ENCODE data around the gene PDCD1LG2. TPM values are rescaled to one million over a fixed set of nuclear protein-coding genes. Genes with fewer than 3 reads are reported as not detected.

Gene PDCD1LG2
- total RNA-seq, 2 donors from 2014 or later, result 4.2 to 5.4 TPM

- no peak for DNase-seq (ENCODE audit: low spot score)
- intact Hi-C loops (cut with DNase I), result loop anchor here in 1 of 2 donors (10.0 kb wide), 1 partner anchor 48 kb away; no protein-coding TSS in a partner anchor
These were observed 6.3 kb downstream of the PDCD1LG2 start for GRCh38 chr9:5516453-5517220.

- DNase-seq (ENCODE audit: low spot score), result no peak
- intact Hi-C loops (cut with DNase I), result loop anchor here in 1 of 2 donors (10.0 kb wide), 1 partner anchor 46 kb away; no protein-coding TSS in a partner anchor
These were observed 8.0 kb downstream of the PDCD1LG2 start for GRCh38 chr9:5518171-5518936.

DNA sequence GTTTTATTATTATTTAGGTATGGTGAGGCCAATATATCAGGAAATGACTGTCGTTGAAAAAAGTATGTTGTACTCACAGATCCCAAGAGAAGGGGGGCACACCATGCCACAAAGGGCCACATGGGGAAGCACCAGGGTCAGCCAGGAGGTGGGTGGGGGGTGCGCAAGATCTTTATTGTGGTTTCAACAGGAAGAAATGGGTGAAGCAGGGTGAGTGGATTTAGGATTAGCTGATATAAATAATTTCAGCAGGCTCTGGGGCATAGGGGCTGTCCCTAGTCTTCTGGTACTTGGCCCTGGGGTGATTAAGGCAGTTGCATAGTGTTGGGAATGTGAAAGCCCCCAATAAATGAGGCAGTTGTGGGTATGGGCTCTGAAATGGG lies 8.6 kb downstream of the PDCD1LG2 start:
- intact Hi-C loops (cut with DNase I), result loop anchor here in 1 of 2 donors (10.0 kb wide), 1 partner anchor 46 kb away; no protein-coding TSS in a partner anchor
- no peak for DNase-seq (ENCODE audit: low spot score)

- intact Hi-C loops (cut with DNase I), result no loop called here
- no peak for DNase-seq (ENCODE audit: low spot score)
These were observed 13.8 kb downstream of the PDCD1LG2 start for GRCh38 chr9:5524090-5524489.

DNA sequence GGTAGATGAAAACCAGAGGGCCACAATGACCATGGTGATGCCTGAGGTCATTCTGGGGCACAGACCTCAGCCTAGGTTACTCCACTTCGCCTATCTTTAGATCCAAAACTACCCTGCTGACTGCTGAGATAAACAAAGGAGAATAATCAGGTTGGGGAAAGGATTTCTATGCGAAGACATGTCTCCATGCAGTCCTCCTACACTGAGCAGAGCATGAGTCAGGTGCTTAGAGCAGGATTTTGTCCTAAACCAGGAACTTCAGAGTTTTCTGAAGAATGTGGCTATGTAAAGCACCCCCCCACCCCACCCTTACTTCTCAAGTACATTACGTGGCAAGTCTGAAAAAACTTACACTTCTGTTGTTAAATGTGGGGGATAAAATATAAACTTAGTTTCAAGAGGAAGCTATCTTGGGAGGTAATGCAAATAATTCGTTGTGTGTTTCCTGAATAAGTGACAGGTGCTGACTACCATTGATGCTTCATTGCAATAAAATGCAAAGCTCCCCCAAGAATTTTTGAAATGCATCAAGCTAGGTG lies 19.4 kb downstream of the PDCD1LG2 start:
- DNase-seq (ENCODE audit: low spot score), result no peak
- intact Hi-C loops (cut with DNase I), result no loop called here

DNA sequence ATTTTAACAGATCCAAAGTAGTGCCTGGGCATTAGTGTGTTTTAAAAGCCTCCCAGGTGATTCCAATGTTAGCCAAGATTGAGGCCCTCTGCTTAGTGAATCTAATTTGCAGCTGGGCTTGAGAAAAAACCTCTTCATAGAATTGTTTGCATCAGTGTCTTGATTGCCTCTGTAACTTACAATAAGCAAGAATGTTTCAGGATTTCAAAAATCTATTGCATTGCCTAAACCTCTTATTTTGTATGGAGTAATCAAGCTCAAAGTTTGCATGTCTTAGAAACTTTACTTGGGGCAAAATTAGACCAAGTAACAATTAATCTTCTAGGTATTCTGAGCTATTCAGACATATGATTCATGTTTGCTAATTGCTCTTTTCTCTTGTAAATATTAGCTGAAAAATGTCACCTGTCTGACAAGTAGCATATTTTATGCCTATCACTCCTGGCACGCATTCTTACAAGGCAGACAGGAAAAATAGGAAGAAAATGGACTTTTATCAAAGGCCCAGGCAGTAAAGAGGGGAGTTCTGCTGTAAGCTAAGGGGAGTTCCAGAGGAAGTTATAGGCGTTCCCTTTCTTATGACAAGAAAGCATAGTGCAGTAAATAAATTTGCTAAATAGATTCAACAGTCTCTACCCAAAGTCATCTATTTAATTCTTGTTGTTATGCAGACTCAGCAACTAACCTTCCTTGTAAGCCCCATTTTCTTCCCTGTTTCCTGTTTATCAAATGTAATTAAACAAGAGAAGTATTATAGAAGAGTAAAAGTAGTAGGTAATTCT lies 21.0 kb downstream of the PDCD1LG2 start:
- no peak for DNase-seq (ENCODE audit: low spot score)
- intact Hi-C loops (cut with DNase I), result no loop called here

DNA sequence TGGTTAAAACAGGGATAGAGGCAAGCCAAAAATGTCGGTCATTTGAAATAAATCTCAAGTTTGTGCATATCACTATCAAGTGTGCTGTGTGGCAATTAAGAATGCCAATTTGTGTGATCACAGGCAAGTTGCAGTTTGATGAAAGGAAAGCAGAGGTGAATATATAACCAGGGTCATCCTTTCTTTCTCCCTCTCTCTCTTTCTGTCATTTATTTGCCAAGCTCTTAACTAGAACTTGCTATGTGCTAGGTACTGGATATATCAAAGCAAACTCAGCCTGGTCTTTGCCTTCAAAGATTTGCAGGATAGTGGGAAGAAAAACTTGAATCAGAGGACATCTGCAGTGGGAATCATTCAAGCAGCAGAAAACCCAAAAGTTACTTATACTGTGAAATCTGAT lies 22.0 kb downstream of the PDCD1LG2 start:
- intact Hi-C loops (cut with DNase I), result no loop called here
- DNase-seq (ENCODE audit: low spot score), result no peak

GRCh38 chr9:5532790-5533189 lies 22.5 kb downstream of the PDCD1LG2 start:
- DNase-seq (ENCODE audit: low spot score), result no peak
- intact Hi-C loops (cut with DNase I), result no loop called here

GRCh38 chr9:5536684-5537083 lies 26.4 kb downstream of the PDCD1LG2 start:
- intact Hi-C loops (cut with DNase I), result loop anchor here in 1 of 2 donors (5.0 kb wide), 1 partner anchor 1309 kb away; no protein-coding TSS in a partner anchor
- DNase-seq (ENCODE audit: low spot score), result no peak

- no peak for DNase-seq (ENCODE audit: low spot score)
- intact Hi-C loops (cut with DNase I), result no loop called here
These were observed 33.8 kb downstream of the PDCD1LG2 start for GRCh38 chr9:5543875-5544702.

DNA sequence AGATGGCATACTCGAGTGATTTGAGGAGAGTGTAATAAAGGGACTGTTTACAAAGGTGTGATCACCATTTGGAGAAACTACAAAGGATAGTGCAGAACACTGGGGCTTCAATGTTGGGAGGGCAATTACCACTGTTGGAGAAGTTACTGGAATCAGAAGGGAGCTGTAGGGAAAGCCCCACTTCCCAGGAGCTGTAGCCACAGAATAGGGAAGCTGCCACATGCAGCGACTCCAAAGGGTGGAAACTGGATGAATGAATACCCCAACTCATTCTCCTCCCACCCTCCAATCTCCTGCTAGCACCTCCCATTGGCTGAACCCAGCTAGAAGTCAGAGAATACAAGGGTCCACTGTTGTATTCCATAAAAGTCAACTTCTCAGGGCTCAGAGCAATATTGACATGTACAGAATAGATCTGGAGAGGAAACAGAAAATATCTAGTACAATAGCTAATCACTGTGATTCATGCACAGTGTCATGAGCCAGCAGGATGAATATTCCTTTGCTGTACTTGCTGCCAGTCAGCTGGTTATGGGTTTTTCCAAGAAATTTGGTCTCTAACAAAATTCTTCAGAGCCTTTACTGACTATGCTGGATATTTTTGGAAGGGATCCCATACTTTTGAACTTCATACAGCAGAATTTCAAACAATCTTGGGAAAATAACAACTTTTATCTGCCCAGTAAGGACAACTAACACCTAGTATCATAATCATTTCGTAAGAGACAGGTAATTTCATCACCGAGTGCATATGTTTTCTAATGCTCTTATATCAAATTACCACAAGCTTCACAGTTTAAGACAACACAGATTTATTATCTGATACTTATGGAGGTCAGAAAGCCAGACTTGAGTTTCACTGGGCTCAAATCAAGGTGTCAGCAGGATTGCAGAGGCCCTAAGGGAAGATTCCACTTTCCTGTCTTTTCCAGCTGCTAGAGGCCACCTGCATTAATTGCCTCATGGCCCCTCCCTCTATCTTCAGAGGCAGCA lies 39.6 kb downstream of the PDCD1LG2 start:
- intact Hi-C loops (cut with DNase I), result no loop called here
- DNase-seq (ENCODE audit: low spot score), result no peak

GRCh38 chr9:5551368-5552150 lies 41.2 kb downstream of the PDCD1LG2 start:
- intact Hi-C loops (cut with DNase I), result no loop called here
- no peak for DNase-seq (ENCODE audit: low spot score)

DNA sequence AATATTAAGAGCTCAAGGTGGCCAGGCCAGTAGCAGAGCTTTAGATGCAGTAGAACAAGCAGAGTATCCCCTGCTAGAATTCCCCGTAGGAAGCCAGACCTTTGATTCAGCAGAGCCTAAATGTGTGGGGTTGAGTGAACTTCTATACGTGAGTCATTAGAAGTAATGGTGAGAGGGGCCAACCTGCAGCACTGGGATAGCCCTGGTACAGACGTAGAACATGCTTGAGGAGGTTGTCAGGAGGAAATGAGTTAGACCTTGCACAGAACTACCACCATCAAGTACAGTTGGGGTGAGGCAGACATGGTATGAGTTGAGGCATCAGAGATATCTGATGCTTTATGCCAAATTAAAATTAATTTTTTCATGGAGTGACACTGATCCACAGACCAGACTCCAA lies 42.0 kb downstream of the PDCD1LG2 start:
- DNase-seq (ENCODE audit: low spot score), result no peak
- intact Hi-C loops (cut with DNase I), result no loop called here

DNA sequence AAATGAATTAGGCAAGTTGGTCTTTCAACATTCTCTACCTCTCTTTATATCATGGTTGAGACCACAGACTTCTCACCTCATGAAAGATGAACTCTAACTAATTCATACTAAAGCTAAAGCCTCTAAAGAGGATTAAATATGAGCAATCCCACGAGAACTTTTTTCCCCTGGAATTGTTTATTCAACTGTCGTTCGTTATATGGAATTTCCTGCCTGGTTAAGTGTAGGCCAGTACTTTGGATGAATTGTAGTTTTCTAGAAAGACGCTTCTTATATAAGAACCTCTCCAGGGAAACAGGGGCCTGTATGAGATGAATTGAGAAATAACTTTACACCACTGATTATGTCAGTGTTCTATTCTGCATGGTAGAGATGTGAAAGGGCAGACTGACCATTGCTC lies 42.9 kb downstream of the PDCD1LG2 start:
- intact Hi-C loops (cut with DNase I), result no loop called here
- DNase-seq (ENCODE audit: low spot score), result no peak

DNA sequence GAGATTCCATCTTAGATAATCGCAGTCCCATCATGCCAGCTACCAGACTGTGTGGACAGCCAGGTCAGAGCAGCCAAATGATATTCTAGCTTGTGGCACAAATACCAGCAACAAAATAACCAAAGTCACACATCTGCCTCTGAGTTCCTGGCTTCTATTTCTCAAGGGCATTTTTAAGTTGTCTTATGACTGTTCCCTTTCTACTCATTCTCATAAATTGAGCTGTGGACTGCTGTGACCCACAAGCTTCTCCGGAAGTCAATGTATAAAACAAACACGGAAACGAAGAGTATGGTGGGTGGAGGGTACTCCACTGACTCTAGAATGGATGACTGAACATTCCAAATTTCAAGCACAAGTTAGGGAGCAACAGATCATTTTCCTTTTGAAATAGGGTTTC lies 43.9 kb downstream of the PDCD1LG2 start:
- intact Hi-C loops (cut with DNase I), result no loop called here

DNA sequence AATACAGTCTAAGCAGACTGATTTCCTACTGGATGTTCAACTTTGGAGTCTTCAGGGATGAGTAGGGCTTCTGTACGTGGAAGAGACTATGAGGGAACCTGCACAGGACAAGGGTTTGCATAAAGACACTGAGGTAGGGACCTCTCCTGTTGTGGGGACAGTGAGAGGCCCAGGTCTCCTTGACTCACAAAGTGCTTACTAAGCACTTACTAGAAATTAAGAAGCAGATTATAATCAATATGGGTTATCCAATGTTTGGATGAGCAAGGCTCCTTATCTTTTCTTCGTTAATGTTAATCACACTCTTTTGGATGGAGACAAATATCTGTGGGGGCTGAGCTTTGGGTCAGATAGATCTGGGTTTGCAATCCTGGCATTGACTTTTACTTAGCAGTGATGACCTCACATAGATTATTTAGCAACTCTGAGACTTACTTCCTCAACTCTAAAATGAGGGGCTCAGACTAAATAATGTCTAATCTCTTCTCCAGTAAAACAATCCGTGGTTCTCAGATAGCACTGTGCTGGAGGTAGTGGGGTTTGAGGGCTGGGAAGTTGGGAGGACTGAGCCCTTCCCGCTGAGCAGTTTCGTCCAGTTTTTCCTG lies 45.9 kb downstream of the PDCD1LG2 start:
- no peak for DNase-seq (ENCODE audit: low spot score)
- intact Hi-C loops (cut with DNase I), result no loop called here

More for the DNA sequence above, 43.9 kb downstream of the PDCD1LG2 start:
- DNase-seq (ENCODE audit: low spot score), result no peak

All from posterior vena cava (tissue), 2 donors.